K562 (cell line): ENCODE measurements around the gene PLAAT5. TPM values are rescaled to one million over a fixed set of nuclear protein-coding genes. Genes with fewer than 3 reads are reported as not detected.

ENCODE experiments used
- BHLHE40 ChIP-seq: IDR thresholded peaks from 2 replicates; pipeline ENCODE4 v1.6.1; 2011; ENCODE audit warnings: low read length, improper control_type of control experiment
- BRD9 ChIP-seq: fragments of 450-650 bp; IDR thresholded peaks from 2 replicates; pipeline ENCODE4 v1.6.1; 2018; ENCODE audit warnings: low read depth; ENCODE audit not compliant: partially characterized antibody
- EP400 ChIP-seq: fragments of 450-650 bp; IDR thresholded peaks from 2 replicates; pipeline ENCODE4 v1.6.1; 2017; ENCODE audit warnings: antibody characterized with exemption, mild to moderate bottlenecking, moderate library complexity
- ETS2 ChIP-seq: IDR thresholded peaks from 2 replicates; pipeline ENCODE4 v1.6.1; 2016; ENCODE audit warnings: borderline replicate concordance, missing genetic modification characterization, mild to moderate bottlenecking, moderate library complexity, missing compliant biosample characterization; ENCODE audit not compliant: poor library complexity, severe bottlenecking
- FOXK2 ChIP-seq, 2 experiments: fragments of 450-650 bp; IDR thresholded peaks in 1 of 2; conservative IDR thresholded peaks in 1 of 2; 2 replicates each; pipeline ENCODE4 v1.6.1; 2016; ENCODE audit warnings: low read depth in 2 of 2, mild to moderate bottlenecking in 1 of 2
- HDAC2 ChIP-seq: fragments of 450-650 bp; IDR thresholded peaks from 2 replicates; pipeline ENCODE4 v1.6.1; 2016; ENCODE audit warnings: mild to moderate bottlenecking
- PHB ChIP-seq: fragments of 250-450 bp; sonication (Bioruptor Pico); IDR thresholded peaks from 2 replicates; pipeline ENCODE4 v1.5.0; 2021
- SMAD4 ChIP-seq: fragments of 250-450 bp; sonication (Bioruptor Pico); conservative IDR thresholded peaks from 2 replicates; pipeline ENCODE4 v1.8.0; 2021; ENCODE audit warnings: inconsistent platforms, mild to moderate bottlenecking, moderate library complexity
- U2AF2 ChIP-seq: fragments of 200-400 bp; formaldehyde crosslinking; optimal IDR thresholded peaks from 2 replicates; pipeline ENCODE3; 2017; ENCODE audit warnings: low read depth, mild to moderate bottlenecking, low read length
- ZFPM2 ChIP-seq: fragments of 250-450 bp; sonication (Bioruptor Pico); IDR thresholded peaks from 2 replicates; pipeline ENCODE4 v1.5.1; 2022; ENCODE audit warnings: mild to moderate bottlenecking
- ZNF583 ChIP-seq: fragments of 250-450 bp; sonication (Bioruptor Pico); IDR thresholded peaks from 2 replicates; pipeline ENCODE4 v1.4.0; 2020
- ZNF696 ChIP-seq: fragments of 250-450 bp; sonication (Bioruptor Pico); conservative IDR thresholded peaks from 2 replicates; pipeline ENCODE4 v1.4.0; 2020; ENCODE audit warnings: mild to moderate bottlenecking, moderate library complexity
- polyA plus RNA-seq, 8 experiments: library from polyadenylated mRNA; depleted of rRNA in 4 of 8; stranded (reverse) in 5 of 8; unstranded in 3 of 8; fragments of >200 nt; fragmentation: Nextera tagmentation in 2 of 8; fragmentation: Illumina TruSeq in 1 of 8; extraction: Ambion mirVana in 2 of 8; extraction: Trizol in 1 of 8; gene quantifications; 2 replicates each; pipeline versions ENCODE4 v1.2.1 to v1.2.3, GENCODE V29; 2011 to 2014; ENCODE audit warnings: inconsistent platforms in 1 of 8, missing spikeins in 1 of 8
- total RNA-seq, 7 experiments: library from RNA; depleted of rRNA in 6 of 7; stranded (reverse); fragments of >200 nt in 6 of 7; fragmentation: Illumina TruSeq in 2 of 7; extraction: Trizol in 2 of 7; gene quantifications; 2 replicates each; pipeline versions ENCODE4 v1.2.1 to v1.2.3, GENCODE V29; 2011 to 2021; ENCODE audit warnings: low replicate concordance in 1 of 7
- TF ChIP-seq, protein P1 (sequence below), 2 experiments: fragments of 200-800 bp in 1 of 2; sonication (Bioruptor generic) in 1 of 2; sonication (generic) in 1 of 2; formaldehyde crosslinking in 1 of 2; IDR thresholded peaks in 1 of 2; conservative IDR thresholded peaks in 1 of 2; 2 replicates each; pipeline versions ENCODE4 v1.5.0 to v1.6.1; 2016 to 2020; ENCODE audit warnings: missing compliant biosample characterization in 1 of 2, missing genetic modification characterization in 1 of 2, missing genetic modification reagents in 1 of 2
- TF ChIP-seq, protein P2 (sequence below): fragments of 250-450 bp; sonication (Bioruptor Pico); IDR thresholded peaks from 2 replicates; pipeline ENCODE4 v1.8.0; 2022; ENCODE audit warnings: moderate library complexity, mild to moderate bottlenecking, inconsistent platforms
- TF ChIP-seq, protein P3 (sequence below): sonication (generic); formaldehyde crosslinking; IDR thresholded peaks from 2 replicates; pipeline ENCODE4 v1.8.0; 2022; ENCODE audit warnings: mild to moderate bottlenecking, missing genetic modification reagents
- TF ChIP-seq, protein P4 (sequence below): fragments of 200-800 bp; sonication (Bioruptor generic); IDR thresholded peaks from 2 replicates; pipeline ENCODE4 v1.6.1; 2017; ENCODE audit warnings: missing genetic modification characterization, missing compliant biosample characterization
- TF ChIP-seq, protein P5 (sequence below): fragments of 250-450 bp; sonication (Bioruptor Pico); IDR thresholded peaks from 2 replicates; pipeline ENCODE4 v1.8.0; 2022; ENCODE audit warnings: inconsistent platforms, mild to moderate bottlenecking, moderate library complexity, borderline replicate concordance

The PLAAT5 gene
- total and polyA plus RNA-seq, 9 of the 15 experiments (the other 6 are each of a cell fraction or from before 2014, with no cell fraction given): not detected

DNA sequence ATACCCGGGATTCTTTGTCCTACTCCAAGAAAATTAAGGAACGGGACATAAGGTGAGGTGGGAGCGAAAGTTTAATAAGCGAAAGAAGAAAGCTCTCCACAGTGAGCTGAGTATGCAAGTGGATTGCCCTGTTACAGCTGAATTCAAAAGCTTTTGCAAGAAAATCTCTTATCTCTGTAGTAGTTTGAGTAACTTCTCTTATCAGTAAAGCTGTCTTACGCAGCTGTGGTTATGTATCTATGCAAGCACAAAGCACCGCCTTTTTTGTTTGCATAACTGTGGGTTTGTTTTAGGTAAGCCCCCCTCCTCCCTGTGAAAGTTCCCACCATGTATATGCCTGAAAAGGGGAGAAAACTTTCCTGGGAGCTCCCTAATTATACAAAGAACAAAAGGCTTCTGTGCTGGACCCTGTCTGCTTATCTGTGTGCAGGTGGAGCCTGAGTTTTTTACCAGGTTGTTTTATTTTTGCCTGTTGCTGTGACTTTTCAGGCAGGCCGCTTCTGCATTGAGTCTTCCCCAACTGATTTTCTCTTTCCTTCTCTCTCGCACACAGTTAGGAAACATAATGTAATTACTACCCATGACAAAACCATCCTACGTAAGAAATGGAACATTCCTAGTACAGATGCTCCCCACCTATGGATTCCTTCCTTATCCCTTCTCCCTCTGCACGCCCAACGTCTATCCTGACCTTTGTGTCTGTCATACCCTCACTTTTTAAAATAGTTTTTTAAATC, 837 bp upstream of the PLAAT5 start (continued):
- TF ChIP-seq ZNF696: no peak
- TF ChIP-seq, protein P1, sequence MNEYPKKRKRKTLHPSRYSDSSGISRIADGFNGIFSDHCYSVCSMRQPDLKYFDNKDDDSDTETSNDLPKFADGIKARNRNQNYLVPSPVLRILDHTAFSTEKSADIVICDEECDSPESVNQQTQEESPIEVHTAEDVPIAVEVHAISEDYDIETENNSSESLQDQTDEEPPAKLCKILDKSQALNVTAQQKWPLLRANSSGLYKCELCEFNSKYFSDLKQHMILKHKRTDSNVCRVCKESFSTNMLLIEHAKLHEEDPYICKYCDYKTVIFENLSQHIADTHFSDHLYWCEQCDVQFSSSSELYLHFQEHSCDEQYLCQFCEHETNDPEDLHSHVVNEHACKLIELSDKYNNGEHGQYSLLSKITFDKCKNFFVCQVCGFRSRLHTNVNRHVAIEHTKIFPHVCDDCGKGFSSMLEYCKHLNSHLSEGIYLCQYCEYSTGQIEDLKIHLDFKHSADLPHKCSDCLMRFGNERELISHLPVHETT (CRISPR knock-in tag; conservative IDR thresholded peaks at IDR 0.05 in 1 of 2, IDR thresholded peaks at IDR 0.05 in 1 of 2): peak in 1 of 2 experiments; percentile 83; a peak in 2 of 4 replicates
- TF ChIP-seq ETS2 (tag): no peak
- TF ChIP-seq, protein P2, sequence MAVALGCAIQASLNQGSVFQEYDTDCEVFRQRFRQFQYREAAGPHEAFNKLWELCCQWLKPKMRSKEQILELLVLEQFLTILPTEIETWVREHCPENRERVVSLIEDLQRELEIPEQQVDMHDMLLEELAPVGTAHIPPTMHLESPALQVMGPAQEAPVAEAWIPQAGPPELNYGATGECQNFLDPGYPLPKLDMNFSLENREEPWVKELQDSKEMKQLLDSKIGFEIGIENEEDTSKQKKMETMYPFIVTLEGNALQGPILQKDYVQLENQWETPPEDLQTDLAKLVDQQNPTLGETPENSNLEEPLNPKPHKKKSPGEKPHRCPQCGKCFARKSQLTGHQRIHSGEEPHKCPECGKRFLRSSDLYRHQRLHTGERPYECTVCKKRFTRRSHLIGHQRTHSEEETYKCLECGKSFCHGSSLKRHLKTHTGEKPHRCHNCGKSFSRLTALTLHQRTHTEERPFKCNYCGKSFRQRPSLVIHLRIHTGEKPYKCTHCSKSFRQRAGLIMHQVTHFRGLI: no peak
- TF ChIP-seq EP400: no peak
- TF ChIP-seq, protein P3, sequence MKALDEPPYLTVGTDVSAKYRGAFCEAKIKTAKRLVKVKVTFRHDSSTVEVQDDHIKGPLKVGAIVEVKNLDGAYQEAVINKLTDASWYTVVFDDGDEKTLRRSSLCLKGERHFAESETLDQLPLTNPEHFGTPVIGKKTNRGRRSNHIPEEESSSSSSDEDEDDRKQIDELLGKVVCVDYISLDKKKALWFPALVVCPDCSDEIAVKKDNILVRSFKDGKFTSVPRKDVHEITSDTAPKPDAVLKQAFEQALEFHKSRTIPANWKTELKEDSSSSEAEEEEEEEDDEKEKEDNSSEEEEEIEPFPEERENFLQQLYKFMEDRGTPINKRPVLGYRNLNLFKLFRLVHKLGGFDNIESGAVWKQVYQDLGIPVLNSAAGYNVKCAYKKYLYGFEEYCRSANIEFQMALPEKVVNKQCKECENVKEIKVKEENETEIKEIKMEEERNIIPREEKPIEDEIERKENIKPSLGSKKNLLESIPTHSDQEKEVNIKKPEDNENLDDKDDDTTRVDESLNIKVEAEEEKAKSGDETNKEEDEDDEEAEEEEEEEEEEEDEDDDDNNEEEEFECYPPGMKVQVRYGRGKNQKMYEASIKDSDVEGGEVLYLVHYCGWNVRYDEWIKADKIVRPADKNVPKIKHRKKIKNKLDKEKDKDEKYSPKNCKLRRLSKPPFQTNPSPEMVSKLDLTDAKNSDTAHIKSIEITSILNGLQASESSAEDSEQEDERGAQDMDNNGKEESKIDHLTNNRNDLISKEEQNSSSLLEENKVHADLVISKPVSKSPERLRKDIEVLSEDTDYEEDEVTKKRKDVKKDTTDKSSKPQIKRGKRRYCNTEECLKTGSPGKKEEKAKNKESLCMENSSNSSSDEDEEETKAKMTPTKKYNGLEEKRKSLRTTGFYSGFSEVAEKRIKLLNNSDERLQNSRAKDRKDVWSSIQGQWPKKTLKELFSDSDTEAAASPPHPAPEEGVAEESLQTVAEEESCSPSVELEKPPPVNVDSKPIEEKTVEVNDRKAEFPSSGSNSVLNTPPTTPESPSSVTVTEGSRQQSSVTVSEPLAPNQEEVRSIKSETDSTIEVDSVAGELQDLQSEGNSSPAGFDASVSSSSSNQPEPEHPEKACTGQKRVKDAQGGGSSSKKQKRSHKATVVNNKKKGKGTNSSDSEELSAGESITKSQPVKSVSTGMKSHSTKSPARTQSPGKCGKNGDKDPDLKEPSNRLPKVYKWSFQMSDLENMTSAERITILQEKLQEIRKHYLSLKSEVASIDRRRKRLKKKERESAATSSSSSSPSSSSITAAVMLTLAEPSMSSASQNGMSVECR (CRISPR knock-in tag): no peak
- TF ChIP-seq BRD9: no peak
- TF ChIP-seq, protein P4, sequence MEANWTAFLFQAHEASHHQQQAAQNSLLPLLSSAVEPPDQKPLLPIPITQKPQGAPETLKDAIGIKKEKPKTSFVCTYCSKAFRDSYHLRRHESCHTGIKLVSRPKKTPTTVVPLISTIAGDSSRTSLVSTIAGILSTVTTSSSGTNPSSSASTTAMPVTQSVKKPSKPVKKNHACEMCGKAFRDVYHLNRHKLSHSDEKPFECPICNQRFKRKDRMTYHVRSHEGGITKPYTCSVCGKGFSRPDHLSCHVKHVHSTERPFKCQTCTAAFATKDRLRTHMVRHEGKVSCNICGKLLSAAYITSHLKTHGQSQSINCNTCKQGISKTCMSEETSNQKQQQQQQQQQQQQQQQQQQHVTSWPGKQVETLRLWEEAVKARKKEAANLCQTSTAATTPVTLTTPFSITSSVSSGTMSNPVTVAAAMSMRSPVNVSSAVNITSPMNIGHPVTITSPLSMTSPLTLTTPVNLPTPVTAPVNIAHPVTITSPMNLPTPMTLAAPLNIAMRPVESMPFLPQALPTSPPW (CRISPR knock-in tag): peak; percentile 92
- TF ChIP-seq ZNF583: no peak
- no peak for TF ChIP-seq ZFPM2 (CRISPR knock-in tag)
- TF ChIP-seq SMAD4: no peak
- TF ChIP-seq FOXK2 (conservative IDR thresholded peaks at IDR 0.05 in 1 of 2, IDR thresholded peaks at IDR 0.05 in 1 of 2; ENCODE audit: low read depth in 2 of 2): 0 out of 4 replicates have a peak, but pooled peaks of 1 of the 2 experiments have one; percentile 27
- TF ChIP-seq U2AF2: no peak
- peak; percentile 64; the same call in 1 of the 2 replicates for TF ChIP-seq HDAC2
- TF ChIP-seq BHLHE40: no peak
- no peak for TF ChIP-seq PHB
- TF ChIP-seq, protein P5, sequence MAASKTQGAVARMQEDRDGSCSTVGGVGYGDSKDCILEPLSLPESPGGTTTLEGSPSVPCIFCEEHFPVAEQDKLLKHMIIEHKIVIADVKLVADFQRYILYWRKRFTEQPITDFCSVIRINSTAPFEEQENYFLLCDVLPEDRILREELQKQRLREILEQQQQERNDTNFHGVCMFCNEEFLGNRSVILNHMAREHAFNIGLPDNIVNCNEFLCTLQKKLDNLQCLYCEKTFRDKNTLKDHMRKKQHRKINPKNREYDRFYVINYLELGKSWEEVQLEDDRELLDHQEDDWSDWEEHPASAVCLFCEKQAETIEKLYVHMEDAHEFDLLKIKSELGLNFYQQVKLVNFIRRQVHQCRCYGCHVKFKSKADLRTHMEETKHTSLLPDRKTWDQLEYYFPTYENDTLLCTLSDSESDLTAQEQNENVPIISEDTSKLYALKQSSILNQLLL (CRISPR knock-in tag): no peak
